Tibial nerve (tissue), 4 donors: ENCODE measurements around the gene SMARCD2.
"Not testable (repeated sequence)": the region's sequence is repeated elsewhere in the genome, so short reads cannot be mapped to it uniquely, and the experiment has no call there.

Experiments
- EP300 ChIP-seq, 2 donors: sonication (generic); formaldehyde crosslinking; IDR thresholded peaks; one replicate each; pipeline ENCODE4 v1.6.1; 2017; ENCODE audit warnings: antibody characterized with exemption in 2 of 2, mild to moderate bottlenecking in 1 of 2
- POLR2A ChIP-seq, 2 donors: fragments of 450-650 bp; IDR thresholded peaks; one replicate each; pipeline ENCODE4 v1.6.1; 2017; ENCODE audit warnings: antibody characterized with exemption in 2 of 2, mild to moderate bottlenecking in 2 of 2, moderate library complexity in 2 of 2
- TF ChIP-seq, protein P1 (sequence below), 5 experiments: fragments of 200-600 bp in 3 of 5; fragments of 450-650 bp in 2 of 5; sonication (generic) in 3 of 5; IDR thresholded peaks; one replicate each; pipeline ENCODE4 v1.5.1; 2016 to 2019; ENCODE audit warnings: antibody characterized with exemption in 5 of 5, mild to moderate bottlenecking in 3 of 5, moderate library complexity in 2 of 5

DNA sequence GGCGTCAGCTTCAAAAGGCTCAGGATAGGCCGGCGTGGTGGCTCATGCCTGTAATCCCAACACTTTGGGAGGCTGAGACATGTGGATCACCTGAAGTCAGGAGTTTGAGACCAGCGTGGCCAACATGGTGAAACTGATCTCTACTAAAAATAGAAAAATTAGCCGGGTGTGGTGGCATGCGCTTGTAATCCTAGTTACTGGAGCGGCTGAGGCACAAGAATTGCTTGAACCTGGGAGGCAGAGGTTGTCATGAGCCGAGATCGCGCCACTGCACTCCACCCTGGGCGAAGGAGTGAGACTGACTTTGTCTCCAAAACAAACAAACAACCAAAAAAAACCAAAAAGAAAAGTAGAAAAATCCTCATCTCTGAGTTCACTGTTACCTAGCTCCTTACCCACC is 42.6 kb upstream of the SMARCD2 start:
- TF ChIP-seq, protein P1, sequence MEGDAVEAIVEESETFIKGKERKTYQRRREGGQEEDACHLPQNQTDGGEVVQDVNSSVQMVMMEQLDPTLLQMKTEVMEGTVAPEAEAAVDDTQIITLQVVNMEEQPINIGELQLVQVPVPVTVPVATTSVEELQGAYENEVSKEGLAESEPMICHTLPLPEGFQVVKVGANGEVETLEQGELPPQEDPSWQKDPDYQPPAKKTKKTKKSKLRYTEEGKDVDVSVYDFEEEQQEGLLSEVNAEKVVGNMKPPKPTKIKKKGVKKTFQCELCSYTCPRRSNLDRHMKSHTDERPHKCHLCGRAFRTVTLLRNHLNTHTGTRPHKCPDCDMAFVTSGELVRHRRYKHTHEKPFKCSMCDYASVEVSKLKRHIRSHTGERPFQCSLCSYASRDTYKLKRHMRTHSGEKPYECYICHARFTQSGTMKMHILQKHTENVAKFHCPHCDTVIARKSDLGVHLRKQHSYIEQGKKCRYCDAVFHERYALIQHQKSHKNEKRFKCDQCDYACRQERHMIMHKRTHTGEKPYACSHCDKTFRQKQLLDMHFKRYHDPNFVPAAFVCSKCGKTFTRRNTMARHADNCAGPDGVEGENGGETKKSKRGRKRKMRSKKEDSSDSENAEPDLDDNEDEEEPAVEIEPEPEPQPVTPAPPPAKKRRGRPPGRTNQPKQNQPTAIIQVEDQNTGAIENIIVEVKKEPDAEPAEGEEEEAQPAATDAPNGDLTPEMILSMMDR (IDR thresholded peaks at IDR 0.05) = not testable (repeated sequence)
- not testable (repeated sequence) for TF ChIP-seq POLR2A, EP300 (IDR thresholded peaks at IDR 0.05)
